ENCODE measurements around the gene B4GAT1.

Gene B4GAT1

GRCh38 chr11:66335531-66336233 lies 11.7 kb downstream of the B4GAT1 start:
- DNase-seq, result peak; percentile 67

- no peak for DNase-seq
Observed at GRCh38 chr11:66334605-66335442, 12.6 kb downstream of the B4GAT1 start.

GRCh38 chr11:66333896-66334604 lies 13.4 kb downstream of the B4GAT1 start:
- DNase-seq, result no peak

- DNase-seq, result no peak
Observed at GRCh38 chr11:66333220-66333877, 14.1 kb downstream of the B4GAT1 start.

- no peak for DNase-seq
Observed at GRCh38 chr11:66332371-66333219, 14.8 kb downstream of the B4GAT1 start.

- no peak for DNase-seq
Observed at GRCh38 chr11:66331542-66332370, 15.7 kb downstream of the B4GAT1 start.

GRCh38 chr11:66330931-66331330 lies 16.5 kb downstream of the B4GAT1 start:
- DNase-seq, result no peak

GRCh38 chr11:66329165-66329673 lies 18.2 kb downstream of the B4GAT1 start:
- DNase-seq, result no peak

- DNase-seq, result peak; percentile 82
Observed at GRCh38 chr11:66328302-66329144, 18.9 kb downstream of the B4GAT1 start.

- DNase-seq, result peak; percentile 39
Observed at GRCh38 chr11:66328031-66328301, 19.5 kb downstream of the B4GAT1 start.

- DNase-seq, result no peak
Observed at GRCh38 chr11:66327171-66328030, 20.0 kb downstream of the B4GAT1 start.

- peak; percentile 69 for DNase-seq
Observed at GRCh38 chr11:66326261-66327111, 20.9 kb downstream of the B4GAT1 start.

GRCh38 chr11:66325263-66325671 lies 22.2 kb downstream of the B4GAT1 start:
- no peak for DNase-seq

GRCh38 chr11:66324664-66325063 lies 22.8 kb downstream of the B4GAT1 start:
- no peak for DNase-seq

- no peak for DNase-seq
Observed at GRCh38 chr11:66323684-66324083, 23.7 kb downstream of the B4GAT1 start.

- DNase-seq, result no peak
Observed at GRCh38 chr11:66322732-66323427, 24.5 kb downstream of the B4GAT1 start.

GRCh38 chr11:66321606-66322005 lies 25.8 kb downstream of the B4GAT1 start:
- DNase-seq, result no peak

Measured in left hindlimb (tissue), 1 donor.